Urinary bladder (tissue), 4 donors: Measurements from ENCODE around the gene KIAA2012. TPM values are rescaled to one million over a fixed set of nuclear protein-coding genes. Genes with fewer than 3 reads are reported as not detected.
A peak's percentile ranks its signal among the peaks of the same experiment; 100 is the strongest.

ENCODE experiments used
- DNase-seq: peaks from one replicate; pipeline ENCODE4 v3.0.0-alpha.2; 2015; ENCODE audit errors: extremely low spot score
- H3K27ac ChIP-seq: one replicate; pipeline ENCODE4 v1.5.1; 2013; ENCODE audit warnings: low read depth, mild to moderate bottlenecking, moderate library complexity
- H3K36me3 ChIP-seq: one replicate; pipeline ENCODE4 v1.6.1; 2013; ENCODE audit warnings: mild to moderate bottlenecking, moderate library complexity; ENCODE audit not compliant: insufficient read depth
- H3K4me1 ChIP-seq: one replicate; pipeline ENCODE4 v1.6.1; 2013; ENCODE audit warnings: mild to moderate bottlenecking, moderate library complexity; ENCODE audit not compliant: insufficient read depth
- H3K4me3 ChIP-seq: one replicate; pipeline ENCODE4 v1.5.1; 2013; ENCODE audit warnings: low read depth, low read length
- WGBS: extraction: QIAGEN DNeasy Blood & Tissue Kit; methylation state at CpG from one replicate; pipeline ENCODE4 v1.1.7; 2013; 5-methylcytosine and 5-hydroxymethylcytosine counted together
- polyA plus RNA-seq: library from polyadenylated mRNA; stranded (reverse); fragments of 200-250 nt; gene quantifications from one replicate; pipeline ENCODE4 v1.2.3, GENCODE V29; 2013
- total RNA-seq: library from RNA; depleted of rRNA; stranded (reverse); fragments of >200 nt; gene quantifications from one replicate; pipeline ENCODE4 v1.2.3, GENCODE V29; 2014
- donor health status: healthy with polysubstance abuse.
- donor health status: healthy.

KIAA2012 gene
- total and polyA plus RNA-seq, 2 donors = 0.05 to 0.16 TPM

DNA sequence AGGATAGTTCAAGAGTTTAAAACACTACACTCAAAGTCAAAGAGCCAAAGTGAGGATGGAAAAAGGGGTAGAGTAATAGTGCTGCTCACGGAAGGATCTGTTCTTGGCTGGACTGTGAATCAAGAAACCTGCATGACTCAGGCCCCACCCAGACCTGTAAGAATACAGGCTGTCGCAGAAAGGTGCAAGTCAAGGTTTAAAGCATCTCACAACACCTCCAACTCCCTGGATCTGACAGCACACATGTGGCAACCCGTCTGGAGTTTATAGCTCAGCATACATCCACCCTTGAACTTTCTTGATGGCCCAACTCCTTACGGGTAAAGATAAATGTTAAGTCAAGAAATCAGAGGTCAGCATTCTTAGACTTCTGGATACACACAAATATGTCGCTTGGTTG is 6.3 kb downstream of the KIAA2012 start:
- H3K4me3 ChIP-seq = no peak overlapping the region
- 81% methylated on average over 5 of the region's 5 CpGs for WGBS
- H3K36me3 ChIP-seq = no peaks in the 10 kb centered on the region
- no peaks in the 10 kb centered on the region for H3K4me1 ChIP-seq
- no peak overlapping the region for H3K27ac ChIP-seq
- DNase-seq = peak; percentile 15

DNA sequence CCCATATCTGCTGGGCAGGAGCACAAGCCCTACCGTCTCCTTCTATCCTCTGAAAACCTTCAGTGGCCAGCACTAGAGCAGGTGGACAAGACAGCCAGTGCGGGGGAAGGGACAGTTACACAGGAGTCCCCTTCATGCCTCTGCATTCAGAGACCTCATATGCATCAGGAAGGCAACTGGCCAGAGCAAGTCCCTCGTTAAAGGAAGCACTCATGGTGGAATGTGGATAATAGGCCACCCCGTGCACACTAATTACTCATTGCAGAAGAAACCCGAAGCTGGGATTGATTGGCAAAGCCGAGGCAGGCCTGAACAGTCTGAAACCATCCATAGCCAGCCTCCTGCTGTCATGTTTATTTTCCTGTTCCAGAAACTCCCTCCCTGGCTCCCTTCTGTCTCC is 11.2 kb downstream of the KIAA2012 start:
- 36% methylated on average over 6 of the region's 6 CpGs for WGBS
- Histone ChIP-seq H3K36me3 (no peaks in the 10 kb centered on the region), H3K4me3 (no peak overlapping the region), H3K4me1 (no peaks in the 10 kb centered on the region), H3K27ac (no peak overlapping the region)
- DNase-seq = peak; percentile 15

GRCh38 chr2:202088777-202089176 is 15.7 kb downstream of the KIAA2012 start:
- DNase-seq = no peak
- 82% methylated on average over 3 of the region's 3 CpGs for WGBS
- Histone ChIP-seq H3K27ac (no peak overlapping the region), H3K4me1 (no peaks in the 10 kb centered on the region), H3K36me3 (no peaks in the 10 kb centered on the region), H3K4me3 (no peak overlapping the region)

GRCh38 chr2:202090530-202090929 is 17.5 kb downstream of the KIAA2012 start:
- H3K27ac ChIP-seq = no peak overlapping the region
- DNase-seq = no peak
- 74% methylated on average over 7 of the region's 7 CpGs for WGBS

DNA sequence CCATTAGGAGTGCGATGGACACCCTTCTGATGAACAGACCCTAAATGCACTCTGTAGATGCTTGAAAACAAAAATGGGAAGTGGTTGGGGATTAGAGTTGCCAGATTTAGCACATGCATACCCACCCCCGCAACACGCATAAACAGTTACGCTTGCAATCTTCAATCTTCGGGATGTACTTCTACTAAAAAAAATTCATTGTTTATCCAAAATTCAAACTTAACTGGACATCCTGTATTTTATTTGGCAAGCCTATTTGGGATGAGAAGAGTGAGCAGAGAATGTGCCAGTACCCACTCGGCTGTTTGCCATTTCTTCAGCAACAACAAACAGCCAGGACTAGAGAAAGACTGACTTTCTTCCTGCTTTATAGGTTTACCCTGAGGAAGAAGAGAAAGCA is 18.4 kb downstream of the KIAA2012 start:
- no peak overlapping the region for H3K4me3 ChIP-seq
- no peaks in the 10 kb centered on the region for H3K36me3 ChIP-seq
- H3K27ac ChIP-seq = no peak overlapping the region
- 79% methylated on average over 6 of the region's 6 CpGs for WGBS
- H3K4me1 ChIP-seq = no peaks in the 10 kb centered on the region
- DNase-seq = no peak

More at GRCh38 chr2:202090530-202090929, 17.5 kb downstream of the KIAA2012 start:
- Histone ChIP-seq H3K4me3 (no peak overlapping the region), H3K4me1 (no peaks in the 10 kb centered on the region), H3K36me3 (no peaks in the 10 kb centered on the region)

GRCh38 chr2:202094426-202094986 is 21.5 kb downstream of the KIAA2012 start:
- Histone ChIP-seq H3K36me3 (no peaks in the 10 kb centered on the region), H3K4me3 (no peak overlapping the region), H3K4me1 (no peaks in the 10 kb centered on the region), H3K27ac (no peak overlapping the region)
- 90% methylated on average over 3 of the region's 3 CpGs for WGBS
- no peak for DNase-seq

GRCh38 chr2:202095235-202095634 is 22.2 kb downstream of the KIAA2012 start:
- H3K4me1 ChIP-seq = no peaks in the 10 kb centered on the region
- H3K4me3 ChIP-seq = no peak overlapping the region
- DNase-seq = no peak
- H3K36me3 ChIP-seq = no peaks in the 10 kb centered on the region
- no peak overlapping the region for H3K27ac ChIP-seq

- 43% methylated on average over 3 of the region's 3 CpGs for WGBS
- no peaks in the 10 kb centered on the region for H3K36me3 ChIP-seq
- H3K4me3 ChIP-seq = no peak overlapping the region
- no peak overlapping the region for H3K27ac ChIP-seq
- no peak for DNase-seq
- no peaks in the 10 kb centered on the region for H3K4me1 ChIP-seq
These were observed 23.7 kb downstream of the KIAA2012 start for GRCh38 chr2:202096736-202097135.

- H3K4me3 ChIP-seq = no peak overlapping the region
- no peaks in the 10 kb centered on the region for H3K4me1 ChIP-seq
- 92% methylated on average over 3 of the region's 3 CpGs for WGBS
- H3K27ac ChIP-seq = no peak overlapping the region
- DNase-seq = no peak
- no peaks in the 10 kb centered on the region for H3K36me3 ChIP-seq
These were observed 25.2 kb downstream of the KIAA2012 start for GRCh38 chr2:202098291-202098690.

DNA sequence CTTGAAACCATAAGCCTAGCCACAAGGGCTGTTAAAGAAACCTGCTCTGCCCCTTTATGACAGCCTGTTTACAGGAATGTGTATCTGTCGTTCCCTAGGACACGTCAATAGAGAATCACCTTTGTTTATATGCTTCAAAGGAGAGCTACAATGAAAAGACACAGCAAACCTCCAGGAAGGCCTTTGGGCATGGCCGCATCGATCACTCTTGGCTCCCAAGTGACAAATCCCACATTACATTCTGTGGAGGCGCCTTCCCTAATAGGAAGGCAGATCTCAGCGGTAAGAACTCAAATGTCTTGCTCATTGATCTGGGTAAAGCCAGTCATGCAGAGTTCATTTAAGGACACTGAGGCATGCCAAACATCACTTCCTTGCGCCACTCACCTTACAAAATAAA is 26.5 kb downstream of the KIAA2012 start:
- Histone ChIP-seq H3K4me1 (no peaks in the 10 kb centered on the region), H3K4me3 (no peak overlapping the region), H3K36me3 (no peaks in the 10 kb centered on the region), H3K27ac (no peak overlapping the region)
- DNase-seq = no peak
- 86% methylated on average over 7 of the region's 7 CpGs for WGBS

DNA sequence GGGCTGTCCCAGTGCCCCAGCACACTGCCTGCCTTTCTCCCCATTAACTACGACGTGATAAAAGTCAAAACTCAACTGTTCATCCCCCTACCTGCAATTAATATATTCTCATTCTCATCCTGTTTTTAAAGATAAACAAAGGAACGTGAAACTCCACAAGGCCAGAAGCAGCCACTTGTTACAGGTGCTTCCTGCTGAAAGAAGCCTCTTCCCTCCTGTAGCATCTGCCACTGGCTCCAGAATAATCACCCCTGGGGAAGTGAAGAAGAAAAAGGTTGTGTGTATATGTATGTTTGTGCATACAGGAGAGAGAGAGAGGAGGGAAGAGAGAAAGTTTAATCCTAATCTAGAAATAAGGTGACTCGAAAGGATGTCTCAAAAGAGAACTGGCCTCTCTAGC is 27.1 kb downstream of the KIAA2012 start:
- Histone ChIP-seq H3K4me1 (no peaks in the 10 kb centered on the region), H3K27ac (no peak overlapping the region), H3K36me3 (no peaks in the 10 kb centered on the region)

DNA sequence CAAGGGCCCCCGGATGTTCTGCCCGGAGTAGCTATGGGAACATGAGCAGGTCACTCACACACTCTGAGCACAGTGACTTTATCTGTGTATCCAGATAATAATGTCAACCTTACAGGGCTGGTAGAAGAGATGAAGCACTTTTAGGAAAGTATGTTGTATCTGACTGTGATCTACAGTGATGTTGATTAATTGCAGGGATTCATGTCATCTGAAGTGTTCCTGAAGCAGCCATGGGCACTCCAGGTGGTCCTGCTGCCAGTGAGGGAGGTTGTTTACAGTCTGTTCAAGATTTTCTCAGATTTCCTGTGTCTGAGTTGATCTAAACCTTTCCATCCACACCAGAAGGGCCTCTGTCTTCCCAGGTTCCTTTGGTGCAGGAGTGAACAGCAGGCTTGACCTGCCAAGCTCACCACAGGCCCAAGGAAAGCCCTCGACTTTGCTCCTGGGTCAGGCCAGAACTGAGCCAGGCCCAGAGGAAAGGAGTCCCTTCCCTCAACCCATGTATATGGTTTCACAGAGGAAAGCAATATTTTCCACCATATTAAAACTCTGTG is 28.0 kb downstream of the KIAA2012 start:
- Histone ChIP-seq H3K4me3 (no peak overlapping the region), H3K27ac (no peak overlapping the region), H3K36me3 (no peaks in the 10 kb centered on the region), H3K4me1 (no peaks in the 10 kb centered on the region)
- 76% methylated on average over 3 of the region's 3 CpGs for WGBS
- no peak for DNase-seq

More for the DNA sequence above, 27.1 kb downstream of the KIAA2012 start:
- H3K4me3 ChIP-seq = no peak overlapping the region
- DNase-seq = no peak
- WGBS = 83% methylated on average over 4 of the region's 4 CpGs

DNA sequence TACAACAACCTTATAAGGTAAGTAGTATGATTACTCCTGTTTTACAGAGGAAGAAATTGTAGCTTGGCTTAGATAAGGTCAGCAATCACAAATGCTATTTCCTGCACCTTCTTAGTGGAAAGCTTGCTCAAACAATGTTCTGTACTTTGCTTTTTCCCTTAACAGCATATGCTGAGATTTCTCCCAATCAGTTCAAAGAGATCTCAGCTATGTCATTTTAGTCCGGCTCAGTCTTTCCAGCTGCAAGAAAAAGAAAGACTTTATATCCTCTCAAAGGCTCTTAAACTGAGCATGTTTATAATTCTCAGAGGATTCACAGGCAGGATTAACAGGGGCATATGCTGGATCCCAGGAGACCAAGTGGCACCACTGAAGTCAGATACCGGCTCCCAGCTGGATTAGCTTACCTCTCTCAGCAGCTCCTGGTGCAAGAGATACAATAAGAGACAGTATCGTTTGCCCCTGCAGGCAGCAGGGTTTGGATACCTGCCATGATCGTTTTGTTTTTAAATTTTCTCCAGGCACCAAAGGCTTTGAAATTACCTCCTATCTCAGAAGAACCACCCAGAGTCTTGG is 29.5 kb downstream of the KIAA2012 start:
- no peak for DNase-seq
- WGBS = 34% methylated on average over 4 of the region's 4 CpGs
- H3K4me1 ChIP-seq = no peaks in the 10 kb centered on the region

DNA sequence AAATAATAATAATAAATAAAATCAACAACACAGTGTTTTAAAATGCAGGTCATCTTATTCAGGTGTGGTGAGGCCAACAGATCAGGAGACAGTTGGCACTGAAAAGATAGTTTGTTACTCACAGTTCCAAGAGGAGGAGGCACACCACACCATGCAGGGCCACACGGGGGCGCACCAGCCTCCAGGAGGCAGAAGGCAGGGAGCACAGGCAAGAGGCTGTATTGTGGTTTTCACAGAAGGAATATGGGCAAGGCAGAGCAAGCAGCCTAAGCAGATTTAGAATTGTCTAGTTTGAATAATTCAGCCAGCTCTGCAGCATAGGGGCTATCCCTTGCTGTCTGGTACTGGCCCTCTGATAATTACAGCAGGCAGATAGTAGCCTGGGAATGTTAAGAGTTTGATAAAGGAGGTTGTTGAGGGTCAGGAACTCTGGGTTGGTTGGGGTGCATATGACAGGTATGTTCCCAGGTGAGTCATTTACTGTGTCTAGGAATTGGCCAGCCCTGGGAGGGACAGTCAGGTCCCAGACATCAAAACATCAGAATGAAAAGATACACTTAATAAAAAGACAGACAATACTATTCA is 31.3 kb downstream of the KIAA2012 start:
- no peak for DNase-seq
- H3K27ac ChIP-seq = no peak overlapping the region
- 48% methylated on average over 2 of the region's 2 CpGs for WGBS
- no peaks in the 10 kb centered on the region for H3K4me1 ChIP-seq
- H3K4me3 ChIP-seq = no peak overlapping the region
- no peaks in the 10 kb centered on the region for H3K36me3 ChIP-seq

More for the DNA sequence above, 29.5 kb downstream of the KIAA2012 start:
- Histone ChIP-seq H3K27ac (no peak overlapping the region), H3K36me3 (no peaks in the 10 kb centered on the region), H3K4me3 (no peak overlapping the region)
